SJCRH30 (cell line): ENCODE data around the gene ZNF318. TPM values are rescaled to one million over a fixed set of nuclear protein-coding genes. Genes with fewer than 3 reads are reported as not detected.

Experiments
- DNase-seq, 2 experiments: peaks; one replicate each; pipeline ENCODE4 v3.0.0-alpha.2; 2015 to 2020
- H3K27ac ChIP-seq: fragments of 250-450 bp; sonication (Bioruptor Pico); 2 replicates; pipeline ENCODE4 v1.5.1; 2020; ENCODE audit warnings: mild to moderate bottlenecking, moderate library complexity
- H3K27me3 ChIP-seq: fragments of 250-450 bp; sonication (Bioruptor Pico); 2 replicates; pipeline ENCODE4 v1.5.1; 2020; ENCODE audit warnings: mild to moderate bottlenecking, moderate library complexity
- H3K36me3 ChIP-seq: fragments of 250-450 bp; sonication (Bioruptor Pico); 2 replicates; pipeline ENCODE4 v1.5.1; 2020; ENCODE audit warnings: mild to moderate bottlenecking, moderate library complexity
- H3K4me1 ChIP-seq: fragments of 250-450 bp; sonication (Bioruptor Pico); 2 replicates; pipeline ENCODE4 v1.5.1; 2020; ENCODE audit warnings: mild to moderate bottlenecking, moderate library complexity
- H3K4me3 ChIP-seq: fragments of 250-450 bp; sonication (Bioruptor Pico); 2 replicates; pipeline ENCODE4 v1.5.1; 2020; ENCODE audit warnings: mild to moderate bottlenecking, moderate library complexity
- H3K9me3 ChIP-seq: fragments of 250-450 bp; sonication (Bioruptor Pico); replicated peaks from 2 replicates; pipeline ENCODE4 v1.5.1; 2020; ENCODE audit warnings: mild to moderate bottlenecking, moderate library complexity
- total RNA-seq: library from RNA; depleted of rRNA; stranded (reverse); fragments of >200 nt; shearing (Covaris generic); gene quantifications from 2 replicates; pipeline ENCODE4 v1.2.3, GENCODE V29; 2014

Gene ZNF318
- total RNA-seq, 1 experiment from 2014 or later, result 17.7 TPM

GRCh38 chr6:43335469-43335868 is 34.0 kb downstream of the ZNF318 start:
- Histone ChIP-seq H3K36me3 (peaks cover 9% of the 10 kb centered on the region; the same call in 1 of the 2 replicates), H3K27ac (no peak overlapping the region), H3K4me1 (peaks cover 11% of the 10 kb centered on the region), H3K27me3 (no peaks in the 10 kb centered on the region), H3K9me3 (no peaks in the 10 kb centered on the region), H3K4me3 (no peak overlapping the region)
- DNase-seq, result peak in 1 of 2 experiments; percentile 8

- Histone ChIP-seq H3K36me3 (peaks cover under 1% of the 10 kb centered on the region; the same call in 1 of the 2 replicates), H3K4me3 (no peak overlapping the region), H3K9me3 (no peaks in the 10 kb centered on the region), H3K27me3 (no peaks in the 10 kb centered on the region), H3K27ac (no peak overlapping the region), H3K4me1 (peaks cover 11% of the 10 kb centered on the region)
- peak; percentile 38 to 85 for DNase-seq
These were observed 34.9 kb downstream of the ZNF318 start for GRCh38 chr6:43334466-43335095.

- no peak overlapping the region for H3K4me3 ChIP-seq
- no peak for DNase-seq
- no peaks in the 10 kb centered on the region for H3K9me3 ChIP-seq
- no peak overlapping the region for H3K27ac ChIP-seq
- no peaks in the 10 kb centered on the region; the same call in 1 of the 2 replicates for H3K36me3 ChIP-seq
- H3K4me1 ChIP-seq, result peaks cover 11% of the 10 kb centered on the region
- no peaks in the 10 kb centered on the region for H3K27me3 ChIP-seq
These were observed 37.6 kb downstream of the ZNF318 start for GRCh38 chr6:43331891-43332290.

GRCh38 chr6:43331470-43331869 is 38.0 kb downstream of the ZNF318 start:
- no peak overlapping the region for H3K27ac ChIP-seq
- no peak for DNase-seq
- no peaks in the 10 kb centered on the region; the same call in 1 of the 2 replicates for H3K36me3 ChIP-seq
- H3K4me3 ChIP-seq, result no peak overlapping the region
- peaks cover 11% of the 10 kb centered on the region for H3K4me1 ChIP-seq
- no peaks in the 10 kb centered on the region for H3K9me3 ChIP-seq
- H3K27me3 ChIP-seq, result no peaks in the 10 kb centered on the region

DNA sequence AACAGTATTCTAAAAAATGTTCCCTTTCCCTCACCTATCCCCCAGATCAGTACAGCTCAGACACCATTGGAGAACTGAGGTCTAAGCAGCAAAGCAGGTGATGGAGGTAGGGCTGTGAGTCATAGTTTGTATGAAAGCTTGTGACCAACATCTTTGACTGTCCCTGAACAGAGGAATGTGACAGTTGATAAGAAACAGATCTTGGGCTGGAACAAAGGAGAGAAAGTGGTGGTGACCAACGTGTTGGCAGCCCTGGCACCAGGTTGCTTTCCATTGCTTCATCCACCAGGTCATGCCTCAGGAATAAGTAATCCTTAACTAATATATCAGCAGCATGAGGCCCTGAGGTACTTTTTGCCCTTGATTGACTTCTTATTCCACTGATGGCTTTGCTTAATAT is 40.9 kb downstream of the ZNF318 start:
- Histone ChIP-seq H3K27ac (no peak overlapping the region), H3K36me3 (no peaks in the 10 kb centered on the region), H3K4me1 (no peaks in the 10 kb centered on the region), H3K4me3 (no peak overlapping the region), H3K9me3 (no peaks in the 10 kb centered on the region), H3K27me3 (no peaks in the 10 kb centered on the region)
- no peak for DNase-seq

- Histone ChIP-seq H3K27ac (no peak overlapping the region), H3K9me3 (no peaks in the 10 kb centered on the region), H3K4me3 (no peak overlapping the region), H3K4me1 (no peaks in the 10 kb centered on the region), H3K27me3 (no peaks in the 10 kb centered on the region), H3K36me3 (no peaks in the 10 kb centered on the region)
- no peak for DNase-seq
These were observed 43.6 kb downstream of the ZNF318 start for GRCh38 chr6:43325876-43326275.

- Histone ChIP-seq H3K4me3 (no peak overlapping the region), H3K27me3 (no peaks in the 10 kb centered on the region; the same call in 1 of the 2 replicates), H3K36me3 (no peaks in the 10 kb centered on the region), H3K4me1 (no peaks in the 10 kb centered on the region), H3K9me3 (no peaks in the 10 kb centered on the region), H3K27ac (no peak overlapping the region)
- DNase-seq, result no peak
These were observed 51.4 kb downstream of the ZNF318 start for GRCh38 chr6:43318011-43318410.

- no peak for DNase-seq
- Histone ChIP-seq H3K36me3 (no peaks in the 10 kb centered on the region), H3K4me1 (no peaks in the 10 kb centered on the region), H3K4me3 (no peak overlapping the region), H3K9me3 (no peaks in the 10 kb centered on the region), H3K27me3 (no peaks in the 10 kb centered on the region; the same call in 1 of the 2 replicates), H3K27ac (no peak overlapping the region)
These were observed 55.6 kb downstream of the ZNF318 start for GRCh38 chr6:43313813-43314212.

DNA sequence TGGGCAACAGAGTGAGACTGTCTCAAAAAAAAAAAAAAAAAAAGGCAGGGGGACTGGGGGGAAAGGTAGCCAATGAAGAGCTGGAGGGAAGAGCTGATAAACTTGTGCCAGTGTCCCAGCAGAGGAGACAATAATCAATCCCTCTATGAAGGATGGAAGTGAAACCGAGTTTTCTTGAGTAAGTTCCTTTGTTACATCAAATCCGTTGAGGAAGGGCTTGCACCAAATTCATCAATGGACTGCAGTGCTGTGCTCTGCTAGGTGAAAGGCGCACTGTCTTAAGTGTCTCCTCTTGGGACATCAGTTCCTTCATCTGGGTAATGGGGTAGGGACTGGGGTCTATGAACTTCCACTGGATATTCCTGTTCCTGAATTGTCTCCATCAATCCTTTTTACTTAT is 57.8 kb downstream of the ZNF318 start:
- Histone ChIP-seq H3K36me3 (no peaks in the 10 kb centered on the region), H3K27me3 (no peaks in the 10 kb centered on the region), H3K27ac (no peak overlapping the region), H3K4me3 (no peak overlapping the region), H3K9me3 (no peaks in the 10 kb centered on the region), H3K4me1 (no peaks in the 10 kb centered on the region)
- DNase-seq, result no peak

GRCh38 chr6:43310624-43311023 is 58.8 kb downstream of the ZNF318 start:
- H3K4me1 ChIP-seq, result no peaks in the 10 kb centered on the region
- H3K27me3 ChIP-seq, result no peaks in the 10 kb centered on the region
- H3K27ac ChIP-seq, result no peak overlapping the region

GRCh38 chr6:43310134-43310533 is 59.3 kb downstream of the ZNF318 start:
- no peaks in the 10 kb centered on the region for H3K27me3 ChIP-seq
- H3K9me3 ChIP-seq, result no peaks in the 10 kb centered on the region
- no peak overlapping the region for H3K27ac ChIP-seq
- H3K4me3 ChIP-seq, result no peak overlapping the region
- DNase-seq, result no peak
- no peaks in the 10 kb centered on the region for H3K4me1 ChIP-seq
- no peaks in the 10 kb centered on the region for H3K36me3 ChIP-seq

More at GRCh38 chr6:43310624-43311023, 58.8 kb downstream of the ZNF318 start:
- Histone ChIP-seq H3K4me3 (no peak overlapping the region), H3K9me3 (no peaks in the 10 kb centered on the region), H3K36me3 (no peaks in the 10 kb centered on the region)
- no peak for DNase-seq

- H3K4me1 ChIP-seq, result no peaks in the 10 kb centered on the region
- no peak overlapping the region for H3K27ac ChIP-seq
- no peaks in the 10 kb centered on the region for H3K9me3 ChIP-seq
- no peaks in the 10 kb centered on the region for H3K36me3 ChIP-seq
- H3K27me3 ChIP-seq, result no peaks in the 10 kb centered on the region
- no peak for DNase-seq
- no peak overlapping the region for H3K4me3 ChIP-seq
These were observed 60.4 kb downstream of the ZNF318 start for GRCh38 chr6:43308990-43309477.

DNA sequence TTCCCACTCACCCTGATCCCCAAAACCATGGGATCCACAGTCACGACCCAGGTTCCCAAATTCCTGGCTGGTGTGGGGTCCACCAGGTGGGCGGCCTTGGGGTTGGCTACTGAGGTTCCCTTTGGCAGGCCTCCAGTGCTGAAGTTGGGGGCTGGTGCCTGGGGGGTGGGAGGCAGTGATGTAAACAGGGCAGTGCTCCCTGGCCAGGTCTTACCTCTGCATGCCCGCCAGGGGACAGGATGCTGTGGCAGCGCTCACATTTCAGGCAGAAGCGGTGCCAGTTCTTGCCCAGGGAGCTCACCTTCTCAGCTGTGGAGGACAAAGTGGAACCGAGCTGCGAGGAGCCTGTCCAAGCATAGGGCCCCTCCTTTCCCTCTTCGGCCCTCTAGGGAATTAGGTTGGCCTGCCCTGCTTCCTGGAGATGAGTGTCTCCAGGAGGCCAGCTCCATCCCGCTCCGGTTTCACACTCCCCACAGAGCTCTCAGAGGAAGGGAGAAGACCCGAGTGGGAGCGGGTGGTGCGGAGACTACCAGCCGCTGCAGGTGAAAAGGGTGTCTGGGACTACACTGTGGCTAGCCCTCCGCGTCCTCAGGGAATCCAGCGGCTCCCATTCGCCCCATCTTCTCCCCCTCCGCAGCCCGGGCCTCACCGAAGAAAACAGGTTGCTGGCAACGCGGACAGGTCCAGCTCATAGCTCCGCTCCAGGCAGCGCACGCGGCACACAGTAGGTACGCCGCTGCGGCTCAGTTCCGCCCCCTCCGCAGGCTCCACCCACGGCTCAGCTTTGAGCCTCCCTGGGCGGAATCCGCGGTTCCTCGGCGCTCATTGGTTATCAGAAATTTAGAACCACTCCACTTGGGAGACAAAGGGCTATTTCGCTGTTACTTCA is 61.1 kb downstream of the ZNF318 start, which contains the start of gene CRIP3:
Gene CRIP3, minus strand, starts transcription at position 726 of the 889 bp plus-strand sequence. Its CDS starts 34 bp downstream, at position 692.
- H3K4me3 ChIP-seq, result no peak within 1 kb of the TSS

GRCh38 chr6:43307451-43308100 is 61.9 kb downstream of the ZNF318 start:
- no peak for DNase-seq
- Histone ChIP-seq H3K27ac (no peak overlapping the region), H3K27me3 (no peaks in the 10 kb centered on the region), H3K9me3 (no peaks in the 10 kb centered on the region), H3K4me1 (no peaks in the 10 kb centered on the region), H3K4me3 (no peak overlapping the region), H3K36me3 (no peaks in the 10 kb centered on the region)

More for the DNA sequence above, 61.1 kb downstream of the ZNF318 start, which contains the start of gene CRIP3:
- H3K27ac ChIP-seq, result no peak within 1 kb of the TSS
- H3K36me3 ChIP-seq, result no peaks in the 10 kb centered on the region
- peak in 1 of 2 experiments; percentile 11 for DNase-seq
- no peaks in the 10 kb centered on the region for H3K27me3 ChIP-seq
- H3K4me1 ChIP-seq, result no peaks in the 10 kb centered on the region
- H3K9me3 ChIP-seq, result no peaks in the 10 kb centered on the region
